ENCODE measurements around the gene ACVR2B. TPM values are rescaled to one million over a fixed set of nuclear protein-coding genes. Genes with fewer than 3 reads are reported as not detected.
"Not testable (repeated sequence)": the region's sequence is repeated elsewhere in the genome, so short reads cannot be mapped to it uniquely, and the experiment has no call there.

The ACVR2B gene
- total RNA-seq, 4 donors from 2014 or later, result 3.1 to 13.8 (median 9.4) TPM

GRCh38 chr3:38438436-38439069 lies 15.1 kb upstream of the ACVR2B start:
- intact Hi-C loops (cut with DNase I; ENCODE audit: low total_unique reads); H3K9me3 ChIP-seq; H3K4me3 ChIP-seq; H3K36me3 ChIP-seq; H3K4me1 ChIP-seq; H3K27me3 ChIP-seq; H3K27ac ChIP-seq; DNase-seq: not testable (repeated sequence)

- H3K36me3 ChIP-seq; H3K4me3 ChIP-seq; H3K27ac ChIP-seq; H3K9me3 ChIP-seq; DNase-seq; intact Hi-C loops (cut with DNase I; ENCODE audit: low total_unique reads); H3K4me1 ChIP-seq; H3K27me3 ChIP-seq: not testable (repeated sequence)
These were observed 10.5 kb upstream of the ACVR2B start for GRCh38 chr3:38443205-38443604.

- TF ChIP-seq POLR2A (IDR thresholded peaks at IDR 0.05) (no peak), CTCF (IDR thresholded peaks at IDR 0.05) (no peak)
- intact Hi-C loops (cut with DNase I; ENCODE audit: low total_unique reads), result no loop called here
- Histone ChIP-seq H3K36me3 (no peaks in the 10 kb centered on the region), H3K27me3 (no peaks in the 10 kb centered on the region), H3K9me3 (no peaks in the 10 kb centered on the region), H3K4me3 (no peak overlapping the region), H3K4me1 (no peaks in the 10 kb centered on the region), H3K27ac (no peak overlapping the region)
- DNase-seq, result no peak
These were observed 7.5 kb upstream of the ACVR2B start for GRCh38 chr3:38446085-38446686.

- H3K9me3 ChIP-seq, result no peaks in the 10 kb centered on the region
- no peaks in the 10 kb centered on the region for H3K36me3 ChIP-seq
- no peaks in the 10 kb centered on the region for H3K27me3 ChIP-seq
- no peak overlapping the region for H3K27ac ChIP-seq
- DNase-seq, result no peak
- H3K4me3 ChIP-seq, result no peak overlapping the region
- intact Hi-C loops (cut with DNase I; ENCODE audit: low total_unique reads), result no loop called here
- no peak for TF ChIP-seq CTCF (IDR thresholded peaks at IDR 0.05)
- TF ChIP-seq POLR2A (IDR thresholded peaks at IDR 0.05), result no peak
- no peaks in the 10 kb centered on the region for H3K4me1 ChIP-seq
These were observed 6.9 kb upstream of the ACVR2B start for GRCh38 chr3:38446812-38447211.

- H3K27me3 ChIP-seq, result no peaks in the 10 kb centered on the region
- H3K4me1 ChIP-seq, result peaks cover 0 to 2% of the 10 kb centered on the region in 2 donors
- no peaks in the 10 kb centered on the region for H3K9me3 ChIP-seq
- no peak overlapping the region for H3K27ac ChIP-seq
- TF ChIP-seq POLR2A (IDR thresholded peaks at IDR 0.05) (no peak), CTCF (IDR thresholded peaks at IDR 0.05) (no peak)
- H3K36me3 ChIP-seq, result no peaks in the 10 kb centered on the region
- DNase-seq, result no peak
- no peak overlapping the region for H3K4me3 ChIP-seq
- intact Hi-C loops (cut with DNase I; ENCODE audit: low total_unique reads), result no loop called here
These were observed 2.8 kb upstream of the ACVR2B start for GRCh38 chr3:38450853-38451252.

- H3K27ac ChIP-seq, result peak overlapping the region; percentile 87 to 94
- intact Hi-C loops (cut with DNase I; ENCODE audit: low total_unique reads), result no loop called here
- no peak for DNase-seq
- peak overlapping the region; percentile 54 to 98 for H3K4me3 ChIP-seq
- peaks cover 0 to 14% of the 10 kb centered on the region in 2 donors for H3K4me1 ChIP-seq
- no peaks in the 10 kb centered on the region for H3K9me3 ChIP-seq
- TF ChIP-seq POLR2A (IDR thresholded peaks at IDR 0.05), result no peak
- TF ChIP-seq CTCF (IDR thresholded peaks at IDR 0.05), result no peak
- H3K36me3 ChIP-seq, result no peaks in the 10 kb centered on the region
- no peaks in the 10 kb centered on the region for H3K27me3 ChIP-seq
These were observed 155 bp downstream of the ACVR2B start for GRCh38 chr3:38453913-38454177.
